SKM-1 (cell line): Measurements from ENCODE around the gene CFAP61.

Experiments
- DNase-seq: peaks from one replicate; lab custom pipeline; 2025; ENCODE audit not compliant: unreplicated experiment; lab: John Stamatoyannopoulos, UW

Gene CFAP61

DNA sequence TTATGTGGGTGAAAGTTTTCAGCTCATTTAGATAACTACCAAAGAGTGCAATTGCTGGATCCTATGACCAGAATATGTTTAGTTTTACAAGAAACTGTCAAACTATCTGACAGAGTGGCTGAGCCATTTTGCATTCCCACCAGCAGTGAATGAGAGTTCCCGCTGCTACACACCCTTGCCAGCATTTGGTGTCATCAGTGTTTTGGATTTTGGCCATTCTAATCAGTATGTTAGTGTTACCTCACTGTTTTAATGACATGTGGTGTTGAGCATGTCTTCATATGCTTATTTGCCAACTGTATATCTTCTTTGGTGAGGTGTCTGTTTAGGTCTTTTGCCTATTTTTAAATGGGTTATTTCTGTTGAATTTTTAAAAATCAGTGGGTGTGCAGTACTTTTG lies 120.9 kb downstream of the CFAP61 start:
- DNase-seq = no peak

DNA sequence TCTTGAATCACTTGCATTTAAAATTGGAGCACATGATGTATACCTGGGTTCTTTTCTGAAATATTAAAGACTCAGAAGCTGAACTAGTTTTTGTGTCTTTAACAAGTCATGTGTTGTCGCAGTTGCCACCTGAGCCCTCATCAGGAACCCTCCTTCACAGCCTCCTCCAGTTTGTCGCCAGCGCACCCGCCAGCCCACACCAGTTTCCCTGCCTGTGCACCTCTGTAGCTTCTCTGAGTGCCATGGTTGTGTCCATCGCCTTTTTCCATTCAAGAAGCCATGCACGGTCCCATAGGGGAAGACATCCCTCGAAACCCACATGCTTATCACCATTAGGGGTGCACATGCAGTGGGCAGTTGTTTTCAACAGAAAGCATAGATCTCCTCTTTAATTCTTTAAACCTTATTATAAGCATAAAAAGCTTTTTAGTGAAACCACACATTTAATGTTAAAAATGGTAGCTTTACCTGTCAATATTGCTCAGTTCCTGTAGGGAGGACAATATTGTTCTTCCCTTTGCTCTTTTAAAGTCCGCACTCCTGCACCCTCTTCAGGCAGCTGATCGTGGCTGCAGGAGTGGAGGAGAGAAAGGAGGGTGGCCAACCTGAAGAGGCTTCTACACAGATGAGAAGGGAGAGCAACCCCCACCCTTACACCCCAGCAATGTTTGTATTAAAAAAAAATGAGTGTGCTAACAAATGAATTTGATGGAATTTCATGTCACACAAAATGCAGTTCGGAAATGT lies 121.9 kb downstream of the CFAP61 start:
- no peak for DNase-seq

DNA sequence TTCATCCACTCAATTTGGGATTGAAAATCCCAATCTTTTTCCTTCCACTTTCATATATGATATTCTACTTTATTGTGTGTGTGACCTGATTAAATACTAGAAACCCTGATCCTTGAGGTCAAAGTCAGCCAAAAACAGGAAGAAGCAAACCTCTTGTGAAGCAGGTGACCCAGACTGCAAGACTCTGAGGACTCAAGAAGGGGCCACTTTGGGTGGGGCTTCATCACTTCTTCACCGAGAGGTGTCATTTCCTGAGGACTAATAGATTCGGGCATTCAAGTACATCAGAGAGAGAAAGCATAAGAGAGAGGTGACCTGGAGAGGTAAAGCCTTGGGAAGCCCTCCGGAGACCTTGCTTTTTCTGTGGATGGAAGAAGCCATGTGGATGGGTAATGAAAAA lies 129.0 kb downstream of the CFAP61 start:
- no peak for DNase-seq

DNA sequence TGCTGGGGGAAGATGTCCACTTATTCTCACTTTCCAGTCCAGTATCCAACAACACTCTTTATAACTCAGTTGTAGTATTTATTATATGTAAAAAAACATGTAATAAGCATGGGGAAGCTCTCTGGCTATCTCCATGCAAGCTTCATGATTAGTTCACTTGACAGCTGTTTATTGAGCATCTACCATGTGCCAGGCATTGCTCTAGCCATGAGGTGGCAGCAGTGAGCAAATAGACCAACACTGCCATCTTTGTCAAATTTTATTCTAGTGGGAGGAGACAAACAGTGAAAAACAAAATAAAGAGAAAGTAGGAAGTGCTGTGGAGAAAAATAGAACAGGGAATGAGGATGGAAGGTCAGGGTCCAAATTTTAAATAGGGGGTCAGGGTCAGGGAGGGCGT lies 131.8 kb downstream of the CFAP61 start:
- DNase-seq = no peak

DNA sequence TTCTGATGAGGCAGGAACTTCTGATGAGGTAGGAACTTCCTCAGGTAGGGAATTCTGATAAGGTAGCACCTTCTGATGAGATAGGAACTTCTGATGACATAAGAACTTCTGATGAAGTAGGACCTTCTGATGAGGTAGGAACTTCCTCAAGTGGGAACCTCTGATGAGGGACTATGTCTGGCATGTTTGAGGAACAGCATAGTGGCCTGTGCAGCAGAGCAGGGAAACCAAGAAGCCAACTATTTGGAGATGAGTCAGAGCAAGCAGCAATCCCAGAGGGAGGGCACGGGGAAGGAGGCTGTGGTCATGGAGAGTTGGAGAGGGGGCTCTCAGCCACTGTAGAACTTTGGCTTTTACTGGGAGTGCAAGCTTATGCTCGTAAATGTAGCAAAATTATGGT lies 132.4 kb downstream of the CFAP61 start:
- DNase-seq = no peak

DNA sequence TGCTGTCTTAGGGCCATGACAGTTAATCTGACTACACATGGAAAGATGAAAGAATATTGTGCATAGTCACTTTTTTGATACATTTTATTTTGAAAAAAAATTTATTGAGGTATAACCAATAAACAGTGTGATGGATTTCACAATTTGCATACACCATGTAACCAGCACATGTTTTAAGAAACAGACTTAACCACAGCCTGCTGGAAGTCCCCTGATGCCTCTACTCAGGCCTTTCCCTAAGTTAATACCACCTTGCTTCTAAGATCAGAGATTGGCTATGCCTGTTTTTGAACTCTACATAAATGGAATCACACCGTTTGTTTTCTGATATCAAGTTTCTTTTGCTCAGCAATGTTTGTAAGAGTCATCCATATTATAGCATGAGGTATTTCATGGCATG lies 136.3 kb downstream of the CFAP61 start:
- no peak for DNase-seq

DNA sequence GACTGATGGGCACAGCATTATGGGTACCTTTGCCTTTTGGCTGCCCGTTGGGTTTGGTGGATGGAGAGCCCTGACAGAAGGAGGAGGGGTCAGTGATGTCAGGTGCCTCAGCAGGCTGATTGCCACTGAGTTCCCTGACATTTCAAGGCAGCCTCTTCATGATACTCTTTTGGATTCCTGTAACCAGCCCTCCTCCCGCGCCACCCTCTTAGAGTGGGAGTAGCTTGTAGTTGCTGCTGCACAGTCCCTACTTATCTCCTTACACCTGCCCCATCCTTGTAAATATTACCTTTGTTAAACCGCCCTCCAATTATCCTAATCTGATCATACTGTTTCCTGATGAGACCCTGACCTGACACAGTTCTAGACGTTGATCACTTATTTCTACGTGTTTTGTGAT lies 140.0 kb downstream of the CFAP61 start:
- no peak for DNase-seq

DNA sequence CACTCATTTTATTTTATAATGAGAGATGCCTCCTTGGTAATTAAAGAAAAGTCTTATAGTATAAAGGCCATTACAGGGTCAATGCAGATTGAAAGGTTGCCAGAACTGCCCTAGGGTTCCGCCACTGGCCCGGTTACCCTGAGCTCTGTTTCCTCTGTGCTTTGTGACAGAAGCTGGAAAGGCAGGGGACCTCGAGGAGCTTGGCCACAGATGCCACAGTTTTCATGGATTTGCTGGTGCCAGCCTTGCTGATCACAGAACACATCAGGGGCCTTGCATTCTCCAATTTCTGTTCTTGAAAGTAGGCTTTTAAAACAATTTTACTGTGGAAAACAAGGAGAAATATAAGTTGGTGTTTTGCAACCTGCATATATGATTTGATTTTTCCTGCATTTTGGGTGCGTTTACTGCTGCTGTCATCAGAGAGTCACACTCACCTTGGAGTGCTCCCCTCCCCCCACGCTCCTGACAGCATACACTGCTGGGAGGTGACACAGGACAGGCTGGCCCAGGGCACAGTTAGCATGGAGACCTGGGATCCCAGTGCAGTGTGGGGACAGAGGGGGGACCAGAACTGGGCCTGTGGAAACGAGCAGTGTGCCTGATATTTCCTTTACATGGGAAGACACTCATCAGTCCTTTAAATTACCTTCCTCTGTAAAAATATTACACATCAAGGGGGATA lies 142.8 kb downstream of the CFAP61 start:
- no peak for DNase-seq

DNA sequence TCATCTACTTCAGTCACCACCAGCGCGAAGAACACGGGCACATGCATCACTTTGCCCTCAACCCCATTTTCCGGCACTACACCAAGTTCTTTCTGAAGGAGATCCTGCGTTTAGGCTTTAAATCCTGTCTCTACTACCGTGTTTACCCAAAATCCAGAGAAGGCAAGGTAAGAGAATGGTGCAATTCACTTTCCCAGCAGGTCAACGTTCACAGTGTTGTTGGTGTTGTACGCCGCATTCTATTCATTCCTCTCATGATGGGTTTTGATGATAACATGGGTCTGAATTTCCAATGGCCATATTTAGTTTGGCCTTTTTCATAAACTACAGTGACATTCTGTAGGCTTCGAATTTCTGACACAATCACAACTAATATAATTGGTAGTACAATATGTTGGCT lies 144.3 kb downstream of the CFAP61 start:
- DNase-seq = no peak

DNA sequence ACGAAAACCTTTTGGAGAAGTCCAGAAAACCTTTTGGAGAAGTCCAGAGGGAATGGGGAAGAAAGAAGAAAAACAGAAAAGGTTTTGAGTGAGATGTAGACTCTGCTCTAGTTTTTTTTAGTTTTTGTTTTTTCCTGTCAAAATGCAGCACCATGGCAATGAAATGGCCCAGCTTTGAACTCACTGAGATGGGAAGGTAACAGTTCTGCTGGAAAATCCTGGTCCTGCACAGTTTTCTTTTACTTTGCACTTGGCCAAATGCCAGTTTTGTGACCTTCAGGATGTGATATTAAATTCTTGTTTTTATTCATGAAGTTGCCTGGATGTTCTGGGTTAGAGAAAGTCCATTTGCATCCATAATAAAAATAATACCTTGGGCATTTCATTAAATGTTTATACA lies 145.7 kb downstream of the CFAP61 start:
- DNase-seq = no peak

DNA sequence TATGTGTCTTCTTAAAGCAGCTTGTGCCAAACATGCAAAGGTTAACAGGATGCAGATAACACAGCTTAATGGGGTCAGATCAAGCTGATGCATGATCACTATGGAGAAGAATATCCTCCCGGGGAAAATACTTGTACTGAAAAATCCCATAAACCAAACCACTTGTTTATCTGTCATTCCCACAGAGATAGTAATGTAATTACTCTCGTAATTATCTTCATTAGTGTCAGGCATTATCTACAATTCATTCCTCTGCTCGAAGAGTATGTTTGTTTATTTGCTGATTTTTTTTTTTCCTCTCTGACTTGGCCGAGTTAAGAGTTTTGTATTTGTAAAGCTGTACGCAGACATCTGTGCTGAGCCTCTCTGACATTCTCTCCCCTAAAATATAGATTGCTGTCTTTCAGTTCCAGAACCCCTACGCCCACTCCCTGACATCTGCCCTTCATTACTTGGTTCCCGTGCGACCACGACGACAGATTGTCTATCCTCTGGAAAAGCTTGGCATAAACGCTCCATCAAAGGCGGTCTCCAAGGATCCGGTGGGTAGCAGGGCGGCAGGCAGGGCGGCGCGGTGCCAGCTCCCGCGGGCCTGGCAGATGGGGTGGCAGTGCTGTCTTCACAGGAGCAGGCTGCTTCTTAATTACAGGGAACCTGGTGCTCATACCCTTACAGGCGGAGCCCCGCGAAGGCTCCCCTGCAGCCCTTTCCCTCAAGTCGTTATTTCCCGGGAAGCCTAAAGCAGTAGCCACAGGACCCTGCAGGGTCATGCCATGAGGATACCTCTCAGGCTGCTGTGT lies 147.2 kb downstream of the CFAP61 start:
- no peak for DNase-seq

DNA sequence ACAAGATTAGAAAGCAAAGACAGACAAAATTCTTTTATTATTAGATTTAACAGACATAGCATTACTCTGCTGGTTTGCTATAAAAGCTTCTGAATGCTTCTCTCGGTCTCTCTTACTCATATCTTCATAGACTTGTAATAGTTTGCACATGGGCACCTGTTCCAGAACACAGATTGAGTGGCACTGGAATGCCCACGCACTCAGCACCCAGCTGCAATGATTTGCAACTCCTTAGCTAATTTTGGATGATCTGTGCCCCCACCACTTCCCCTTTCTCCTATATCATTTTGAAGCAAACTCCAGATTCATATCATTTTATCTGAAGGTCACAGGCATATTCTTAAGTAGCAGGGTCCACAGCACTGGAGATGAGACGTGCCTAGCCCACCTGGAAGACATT lies 148.8 kb downstream of the CFAP61 start:
- no peak for DNase-seq

DNA sequence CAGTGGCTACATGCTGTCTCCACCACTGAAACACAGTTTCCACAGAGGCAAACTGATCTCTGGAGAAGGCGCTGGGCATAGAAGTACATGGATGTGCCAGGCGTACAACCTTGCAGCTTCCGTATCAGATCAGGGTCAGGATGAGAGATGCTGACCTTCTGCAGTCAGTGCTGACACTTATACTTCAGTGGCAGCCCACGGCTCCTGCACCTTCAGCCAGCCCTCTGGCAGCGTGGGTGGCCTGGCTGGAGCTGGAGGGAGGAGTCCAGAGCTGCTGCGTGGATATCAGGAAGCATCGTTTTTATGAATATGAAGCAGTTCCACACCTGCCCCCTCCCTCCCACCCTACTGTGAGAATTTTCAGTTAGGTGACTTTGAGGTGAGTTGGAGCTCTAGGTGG lies 149.3 kb downstream of the CFAP61 start:
- DNase-seq = no peak

DNA sequence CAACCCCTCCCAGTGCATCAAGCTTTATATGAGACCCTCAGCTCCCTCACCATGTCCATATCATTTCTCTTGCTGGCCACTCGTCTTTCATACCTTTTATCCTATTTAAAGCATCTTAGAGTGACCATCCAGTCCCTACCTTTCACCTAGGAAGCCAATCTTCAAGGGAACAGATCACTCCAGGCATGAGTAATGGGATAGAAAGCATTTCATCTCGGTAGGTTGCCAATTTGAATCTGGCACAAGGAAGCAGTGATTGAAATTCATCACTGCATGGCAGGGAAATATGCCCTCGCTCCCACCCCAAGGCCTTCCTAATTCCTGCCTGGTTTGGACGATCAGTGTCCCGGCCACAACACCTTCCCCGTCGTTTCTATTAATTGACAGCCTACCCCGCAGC lies 150.4 kb downstream of the CFAP61 start:
- DNase-seq = no peak

DNA sequence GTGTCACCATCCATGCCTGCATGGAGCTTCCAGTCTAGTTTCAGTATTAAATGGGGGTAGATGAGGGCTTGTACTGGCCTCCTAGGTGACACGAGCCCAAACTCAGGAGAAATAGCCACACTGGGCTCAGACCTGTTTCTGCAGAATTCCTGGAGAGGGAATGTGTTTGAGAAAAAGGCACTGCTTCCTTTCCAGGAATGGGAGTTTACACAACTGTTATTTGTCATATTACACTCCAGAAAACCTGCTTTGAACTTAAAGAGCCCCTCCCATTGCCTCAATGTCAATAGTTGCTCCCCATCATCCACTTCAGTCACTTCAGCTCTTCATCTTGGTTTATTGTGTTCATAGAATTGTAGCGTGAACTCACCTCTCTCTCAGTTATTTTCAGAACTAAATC lies 151.5 kb downstream of the CFAP61 start:
- DNase-seq = no peak

DNA sequence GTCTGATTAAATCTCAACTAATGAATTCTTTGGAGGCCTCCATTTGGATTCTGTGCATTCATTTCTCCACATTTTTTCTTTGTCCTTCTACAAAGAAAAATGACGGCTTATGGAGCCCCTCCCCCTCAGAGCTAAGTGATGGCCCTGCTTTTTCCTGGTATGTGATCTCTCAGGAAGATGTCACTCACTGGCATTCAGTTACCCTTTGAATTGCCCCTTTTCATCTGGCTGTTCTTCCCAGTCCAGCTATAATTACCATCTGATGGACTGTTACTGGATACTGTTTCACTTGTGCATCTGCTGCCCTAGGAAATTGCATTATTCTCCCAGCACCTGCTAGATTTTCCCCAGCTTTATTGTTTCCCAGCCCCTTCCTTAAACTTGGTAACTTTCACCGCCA lies 151.9 kb downstream of the CFAP61 start:
- no peak for DNase-seq

DNA sequence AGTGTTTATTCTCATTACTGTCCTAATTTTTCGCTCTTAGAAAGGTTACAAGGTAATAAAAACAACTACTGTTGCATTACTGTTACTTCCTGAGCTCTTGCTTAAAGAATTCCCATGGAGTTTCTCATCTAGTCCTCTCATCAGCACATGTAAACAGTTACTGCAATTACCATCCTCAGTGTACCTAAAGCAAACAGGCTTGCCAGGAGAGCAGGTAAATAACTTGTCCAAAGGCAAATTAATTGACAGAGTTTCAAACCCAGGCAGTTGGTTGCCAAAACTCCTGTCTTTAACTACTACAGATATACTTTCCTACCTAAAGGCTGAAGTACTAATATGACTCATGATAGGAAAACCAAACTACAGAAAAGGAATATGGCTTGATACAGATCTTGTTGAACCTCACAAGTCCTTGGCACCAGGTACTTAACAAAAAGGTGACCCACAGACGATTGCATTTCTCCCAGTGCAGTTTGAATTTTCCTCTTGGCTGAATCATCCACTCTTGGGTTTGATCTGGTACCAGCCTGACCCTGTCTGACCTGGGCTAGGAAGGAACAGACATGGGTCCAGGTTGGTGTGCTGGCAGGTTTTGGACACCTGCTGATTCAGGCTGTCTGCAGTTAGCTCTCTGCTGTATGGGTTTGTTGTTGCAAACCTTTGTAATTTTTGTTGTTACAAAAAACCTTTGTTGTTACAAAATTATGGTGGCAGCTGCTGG lies 153.0 kb downstream of the CFAP61 start:
- no peak for DNase-seq

DNA sequence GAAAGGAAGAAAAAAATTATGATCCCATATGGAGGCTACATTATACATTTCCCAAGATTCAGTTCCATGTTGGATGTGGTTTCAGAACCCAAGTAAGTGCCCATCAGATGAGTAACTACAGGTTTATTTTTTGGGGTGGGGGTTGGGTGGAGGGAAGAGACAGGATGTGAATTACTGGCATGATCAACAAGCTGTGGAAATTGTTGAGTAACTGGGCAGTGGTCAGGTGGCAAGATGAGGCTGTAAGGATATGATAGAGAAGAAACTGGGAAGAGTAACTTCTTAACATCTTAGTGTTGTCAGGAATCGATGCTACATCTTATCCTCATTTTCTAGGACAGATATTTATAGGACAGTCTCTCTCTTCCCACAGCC lies 153.5 kb downstream of the CFAP61 start:
- no peak for DNase-seq

DNA sequence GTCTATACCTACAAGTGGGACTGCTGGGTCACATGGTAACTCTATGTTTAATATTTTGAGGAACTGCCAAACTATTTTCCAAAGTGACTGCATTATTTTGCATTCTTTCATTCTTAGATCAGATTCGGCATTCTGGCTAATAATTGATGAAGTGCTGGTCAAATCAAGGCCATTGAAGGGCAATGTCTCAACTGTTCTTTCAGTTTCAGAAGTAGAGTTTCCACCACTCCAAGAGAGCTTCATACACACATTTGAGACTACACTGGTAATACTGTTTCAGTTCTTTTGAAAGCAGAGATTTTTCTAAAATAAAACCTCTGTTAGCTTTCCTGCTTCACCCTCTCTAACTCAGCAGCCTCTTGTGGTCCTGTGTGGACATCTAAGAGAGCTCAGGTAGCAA lies 154.5 kb downstream of the CFAP61 start:
- DNase-seq = no peak

DNA sequence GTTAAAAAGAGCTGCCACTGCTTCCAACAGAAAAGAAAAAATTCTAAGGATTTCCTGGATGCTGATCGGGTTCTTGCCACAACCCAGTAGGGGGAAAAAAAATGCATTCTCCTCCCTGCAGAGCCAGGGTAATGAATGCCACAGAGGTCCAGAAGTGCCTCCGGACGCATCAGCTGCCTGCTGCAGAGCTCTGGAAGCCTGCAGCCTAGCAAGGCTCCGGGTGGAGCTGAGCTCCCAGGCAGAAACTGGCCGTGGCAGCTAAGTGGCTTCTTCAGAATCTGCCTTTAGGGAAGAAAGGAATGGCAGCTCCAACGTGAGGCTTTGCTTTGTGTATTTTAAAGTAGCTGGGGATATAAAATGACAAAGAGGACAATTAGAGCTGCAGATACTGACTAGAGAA lies 155.0 kb downstream of the CFAP61 start:
- no peak for DNase-seq

DNA sequence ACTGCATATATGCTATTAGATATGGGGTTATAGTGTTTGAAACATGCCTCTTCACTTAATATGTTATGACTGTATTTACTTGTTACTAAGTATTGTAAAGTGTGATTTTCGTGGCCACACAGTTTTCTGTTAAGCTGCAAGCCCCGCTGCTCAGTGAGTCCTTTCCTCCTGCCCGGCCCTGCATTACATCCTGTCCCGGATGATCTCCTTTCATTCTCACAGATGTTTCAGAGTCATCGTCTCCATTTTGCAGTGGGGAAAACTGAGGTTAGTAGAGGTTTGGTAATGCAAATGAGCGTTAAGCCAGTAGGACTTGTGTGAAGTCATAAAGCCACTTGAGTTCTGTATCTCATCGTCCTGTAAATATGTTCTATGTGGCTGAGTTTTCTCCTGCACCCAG lies 155.5 kb downstream of the CFAP61 start:
- DNase-seq = no peak

DNA sequence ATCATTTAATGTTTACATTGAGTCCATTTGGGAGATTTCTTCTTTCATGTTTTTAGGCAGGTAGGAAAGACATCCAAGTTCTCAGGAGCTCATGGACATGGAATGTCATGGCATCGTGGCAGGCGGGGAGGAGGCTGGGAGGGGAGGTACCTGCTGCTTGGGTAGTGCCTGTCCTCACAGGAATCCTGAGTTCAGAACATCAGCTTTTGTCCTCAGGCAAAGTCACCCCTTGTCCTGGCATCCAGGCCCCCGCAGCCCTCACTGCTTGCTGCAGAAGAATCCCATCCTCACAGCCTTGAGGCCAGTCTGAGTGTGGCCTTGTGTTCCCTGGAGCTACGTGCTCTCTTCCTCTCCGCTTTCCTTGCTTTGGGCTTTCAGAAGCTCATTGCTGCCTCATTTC lies 157.4 kb downstream of the CFAP61 start:
- DNase-seq = no peak
